ENCODE data around the gene DENND1A.
A peak's percentile ranks its signal among the peaks of the same experiment; 100 is the strongest.

Gene DENND1A

GRCh38 chr9:123652416-123652815, 277.5 kb downstream of the DENND1A start:
- H3K4me3 ChIP-seq (ENCODE audit: low read length in 2 of 2), result no peak overlapping the region
- H3K27ac ChIP-seq (ENCODE audit: low read length), result no peak overlapping the region
- no peaks in the 10 kb centered on the region for H3K4me1 ChIP-seq (ENCODE audit: control insufficient read depth, insufficient read depth, low read length)
- no peak overlapping the region for H3K9ac ChIP-seq (ENCODE audit: low read length in 2 of 2)
- no peaks in the 10 kb centered on the region for H3K27me3 ChIP-seq (ENCODE audit: control insufficient read depth in 1 of 2, insufficient read depth in 2 of 2, low read length in 2 of 2)
- peaks cover 0 to 3% of the 10 kb centered on the region in 2 donors for H3K36me3 ChIP-seq (ENCODE audit: control insufficient read depth in 2 of 2, insufficient read depth in 2 of 2, low read length in 2 of 2)
- no peaks in the 10 kb centered on the region for H3K9me3 ChIP-seq (ENCODE audit: control insufficient read depth in 2 of 2, low read length in 2 of 2)

GRCh38 chr9:123651871-123652270, 278.1 kb downstream of the DENND1A start:
- Histone ChIP-seq H3K9me3 (ENCODE audit: control insufficient read depth in 2 of 2, low read length in 2 of 2) (no peaks in the 10 kb centered on the region), H3K27me3 (ENCODE audit: control insufficient read depth in 1 of 2, insufficient read depth in 2 of 2, low read length in 2 of 2) (no peaks in the 10 kb centered on the region), H3K4me3 (ENCODE audit: low read length in 2 of 2) (no peak overlapping the region), H3K4me1 (ENCODE audit: control insufficient read depth, insufficient read depth, low read length) (no peaks in the 10 kb centered on the region), H3K36me3 (ENCODE audit: control insufficient read depth in 2 of 2, insufficient read depth in 2 of 2, low read length in 2 of 2) (peaks cover 0 to 3% of the 10 kb centered on the region in 2 donors), H3K27ac (ENCODE audit: low read length) (no peak overlapping the region), H3K9ac (ENCODE audit: low read length in 2 of 2) (no peak overlapping the region)

- no peaks in the 10 kb centered on the region for H3K9me3 ChIP-seq (ENCODE audit: control insufficient read depth in 2 of 2, low read length in 2 of 2)
- H3K9ac ChIP-seq (ENCODE audit: low read length in 2 of 2), result no peak overlapping the region
- no peak overlapping the region for H3K4me3 ChIP-seq (ENCODE audit: low read length in 2 of 2)
- no peaks in the 10 kb centered on the region for H3K4me1 ChIP-seq (ENCODE audit: control insufficient read depth, insufficient read depth, low read length)
- no peaks in the 10 kb centered on the region for H3K27me3 ChIP-seq (ENCODE audit: control insufficient read depth in 1 of 2, insufficient read depth in 2 of 2, low read length in 2 of 2)
- H3K27ac ChIP-seq (ENCODE audit: low read length), result no peak overlapping the region
- H3K36me3 ChIP-seq (ENCODE audit: control insufficient read depth in 2 of 2, insufficient read depth in 2 of 2, low read length in 2 of 2), result peaks cover 2 to 3% of the 10 kb centered on the region in 2 donors
Observed at GRCh38 chr9:123651273-123651672, 278.7 kb downstream of the DENND1A start.

GRCh38 chr9:123649909-123650308, 280.0 kb downstream of the DENND1A start:
- no peaks in the 10 kb centered on the region for H3K27me3 ChIP-seq (ENCODE audit: control insufficient read depth in 1 of 2, insufficient read depth in 2 of 2, low read length in 2 of 2)
- no peaks in the 10 kb centered on the region for H3K4me1 ChIP-seq (ENCODE audit: control insufficient read depth, insufficient read depth, low read length)
- no peak overlapping the region for H3K4me3 ChIP-seq (ENCODE audit: low read length in 2 of 2)
- no peak overlapping the region for H3K9ac ChIP-seq (ENCODE audit: low read length in 2 of 2)
- H3K9me3 ChIP-seq (ENCODE audit: control insufficient read depth in 2 of 2, low read length in 2 of 2), result no peaks in the 10 kb centered on the region
- peaks cover 2 to 3% of the 10 kb centered on the region in 2 donors for H3K36me3 ChIP-seq (ENCODE audit: control insufficient read depth in 2 of 2, insufficient read depth in 2 of 2, low read length in 2 of 2)
- no peak overlapping the region for H3K27ac ChIP-seq (ENCODE audit: low read length)

GRCh38 chr9:123647145-123647544, 282.8 kb downstream of the DENND1A start:
- peaks cover 8% of the 10 kb centered on the region for H3K4me1 ChIP-seq (ENCODE audit: control insufficient read depth, insufficient read depth, low read length)
- no peaks in the 10 kb centered on the region for H3K27me3 ChIP-seq (ENCODE audit: control insufficient read depth in 1 of 2, insufficient read depth in 2 of 2, low read length in 2 of 2)

GRCh38 chr9:123645762-123646161, 284.2 kb downstream of the DENND1A start:
- Histone ChIP-seq H3K36me3 (ENCODE audit: control insufficient read depth in 2 of 2, insufficient read depth in 2 of 2, low read length in 2 of 2) (peaks cover 0 to 2% of the 10 kb centered on the region in 2 donors), H3K4me1 (ENCODE audit: control insufficient read depth, insufficient read depth, low read length) (peaks cover 11% of the 10 kb centered on the region), H3K27ac (ENCODE audit: low read length) (no peak overlapping the region), H3K9ac (ENCODE audit: low read length in 2 of 2) (no peak overlapping the region), H3K27me3 (ENCODE audit: control insufficient read depth in 1 of 2, insufficient read depth in 2 of 2, low read length in 2 of 2) (no peaks in the 10 kb centered on the region), H3K9me3 (ENCODE audit: control insufficient read depth in 2 of 2, low read length in 2 of 2) (no peaks in the 10 kb centered on the region), H3K4me3 (ENCODE audit: low read length in 2 of 2) (no peak overlapping the region)

More at GRCh38 chr9:123647145-123647544, 282.8 kb downstream of the DENND1A start:
- H3K4me3 ChIP-seq (ENCODE audit: low read length in 2 of 2), result no peak overlapping the region
- H3K9ac ChIP-seq (ENCODE audit: low read length in 2 of 2), result no peak overlapping the region
- H3K27ac ChIP-seq (ENCODE audit: low read length), result no peak overlapping the region
- no peaks in the 10 kb centered on the region for H3K9me3 ChIP-seq (ENCODE audit: control insufficient read depth in 2 of 2, low read length in 2 of 2)
- peaks cover 2 to 3% of the 10 kb centered on the region in 2 donors for H3K36me3 ChIP-seq (ENCODE audit: control insufficient read depth in 2 of 2, insufficient read depth in 2 of 2, low read length in 2 of 2)

- no peaks in the 10 kb centered on the region for H3K27me3 ChIP-seq (ENCODE audit: control insufficient read depth in 1 of 2, insufficient read depth in 2 of 2, low read length in 2 of 2)
- peaks cover 0 to 2% of the 10 kb centered on the region in 2 donors for H3K36me3 ChIP-seq (ENCODE audit: control insufficient read depth in 2 of 2, insufficient read depth in 2 of 2, low read length in 2 of 2)
- no peak overlapping the region for H3K9ac ChIP-seq (ENCODE audit: low read length in 2 of 2)
- no peaks in the 10 kb centered on the region for H3K9me3 ChIP-seq (ENCODE audit: control insufficient read depth in 2 of 2, low read length in 2 of 2)
- no peak overlapping the region for H3K4me3 ChIP-seq (ENCODE audit: low read length in 2 of 2)
- H3K27ac ChIP-seq (ENCODE audit: low read length), result no peak overlapping the region
- peaks cover 11% of the 10 kb centered on the region for H3K4me1 ChIP-seq (ENCODE audit: control insufficient read depth, insufficient read depth, low read length)
Observed at GRCh38 chr9:123645126-123645525, 284.8 kb downstream of the DENND1A start.

- Histone ChIP-seq H3K4me3 (ENCODE audit: low read length in 2 of 2) (no peak overlapping the region), H3K36me3 (ENCODE audit: control insufficient read depth in 2 of 2, insufficient read depth in 2 of 2, low read length in 2 of 2) (peaks cover 0 to 2% of the 10 kb centered on the region in 2 donors), H3K4me1 (ENCODE audit: control insufficient read depth, insufficient read depth, low read length) (peaks cover 11% of the 10 kb centered on the region), H3K9ac (ENCODE audit: low read length in 2 of 2) (no peak overlapping the region), H3K27ac (ENCODE audit: low read length) (no peak overlapping the region), H3K27me3 (ENCODE audit: control insufficient read depth in 1 of 2, insufficient read depth in 2 of 2, low read length in 2 of 2) (no peaks in the 10 kb centered on the region), H3K9me3 (ENCODE audit: control insufficient read depth in 2 of 2, low read length in 2 of 2) (no peaks in the 10 kb centered on the region)
Observed at GRCh38 chr9:123643518-123643917, 286.4 kb downstream of the DENND1A start.

GRCh38 chr9:123642291-123643278, 287.3 kb downstream of the DENND1A start:
- peaks cover 0 to 2% of the 10 kb centered on the region in 2 donors for H3K36me3 ChIP-seq (ENCODE audit: control insufficient read depth in 2 of 2, insufficient read depth in 2 of 2, low read length in 2 of 2)
- H3K27me3 ChIP-seq (ENCODE audit: control insufficient read depth in 1 of 2, insufficient read depth in 2 of 2, low read length in 2 of 2), result no peaks in the 10 kb centered on the region
- H3K9ac ChIP-seq (ENCODE audit: low read length in 2 of 2), result peak overlapping the region in 1 of 2 donors; percentile 21
- H3K4me1 ChIP-seq (ENCODE audit: control insufficient read depth, insufficient read depth, low read length), result peaks cover 11% of the 10 kb centered on the region
- peak overlapping the region; percentile 17 to 60 for H3K4me3 ChIP-seq (ENCODE audit: low read length in 2 of 2)
- H3K27ac ChIP-seq (ENCODE audit: low read length), result no peak overlapping the region
- H3K9me3 ChIP-seq (ENCODE audit: control insufficient read depth in 2 of 2, low read length in 2 of 2), result no peaks in the 10 kb centered on the region

GRCh38 chr9:123640792-123641222, 289.1 kb downstream of the DENND1A start:
- Histone ChIP-seq H3K36me3 (ENCODE audit: control insufficient read depth in 2 of 2, insufficient read depth in 2 of 2, low read length in 2 of 2) (no peaks in the 10 kb centered on the region), H3K4me3 (ENCODE audit: low read length in 2 of 2) (no peak overlapping the region), H3K9me3 (ENCODE audit: control insufficient read depth in 2 of 2, low read length in 2 of 2) (no peaks in the 10 kb centered on the region), H3K4me1 (ENCODE audit: control insufficient read depth, insufficient read depth, low read length) (peaks cover 11% of the 10 kb centered on the region), H3K9ac (ENCODE audit: low read length in 2 of 2) (no peak overlapping the region), H3K27ac (ENCODE audit: low read length) (no peak overlapping the region), H3K27me3 (ENCODE audit: control insufficient read depth in 1 of 2, insufficient read depth in 2 of 2, low read length in 2 of 2) (no peaks in the 10 kb centered on the region)

- H3K4me1 ChIP-seq (ENCODE audit: control insufficient read depth, insufficient read depth, low read length), result peaks cover 11% of the 10 kb centered on the region
- H3K4me3 ChIP-seq (ENCODE audit: low read length in 2 of 2), result no peak overlapping the region
- H3K36me3 ChIP-seq (ENCODE audit: control insufficient read depth in 2 of 2, insufficient read depth in 2 of 2, low read length in 2 of 2), result no peaks in the 10 kb centered on the region
- H3K27me3 ChIP-seq (ENCODE audit: control insufficient read depth in 1 of 2, insufficient read depth in 2 of 2, low read length in 2 of 2), result no peaks in the 10 kb centered on the region
- no peak overlapping the region for H3K9ac ChIP-seq (ENCODE audit: low read length in 2 of 2)
- H3K27ac ChIP-seq (ENCODE audit: low read length), result no peak overlapping the region
- no peaks in the 10 kb centered on the region for H3K9me3 ChIP-seq (ENCODE audit: control insufficient read depth in 2 of 2, low read length in 2 of 2)
Observed at GRCh38 chr9:123639743-123640142, 290.2 kb downstream of the DENND1A start.
